HG02642 (cell line): Measurements from ENCODE around the gene CARM1.

Experiments used
- ATAC-seq: cut with Tn5 transposase; IDR thresholded peaks from one replicate; pipeline ENCODE4 v1.9.1; 2021; ENCODE audit warnings: mild to moderate bottlenecking; ENCODE audit not compliant: unreplicated experiment, poor library complexity

CARM1 gene

GRCh38 chr19:10896851-10897526 lies 25.6 kb downstream of the CARM1 start:
- no peak for ATAC-seq

GRCh38 chr19:10898633-10899032 lies 27.3 kb downstream of the CARM1 start:
- ATAC-seq, result no peak

GRCh38 chr19:10899151-10899653 lies 27.8 kb downstream of the CARM1 start:
- no peak for ATAC-seq

DNA sequence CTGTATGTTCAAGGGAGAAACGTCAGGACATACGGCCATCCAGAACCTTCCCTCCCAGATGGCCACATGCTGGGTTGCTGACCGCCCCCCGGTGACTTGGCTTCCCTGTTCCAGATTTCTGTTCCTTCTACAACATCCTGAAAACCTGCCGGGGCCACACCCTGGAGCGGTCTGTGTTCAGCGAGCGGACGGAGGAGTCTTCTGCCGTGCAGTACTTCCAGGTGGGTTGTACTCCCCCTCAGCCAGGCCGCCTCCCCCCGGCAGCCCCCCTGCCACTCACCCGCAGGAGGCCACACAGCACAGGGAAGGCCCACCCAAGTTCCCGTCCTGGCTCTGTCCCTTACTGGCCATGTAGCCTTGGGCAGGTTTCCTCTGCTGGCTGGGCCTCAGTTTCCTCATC lies 36.6 kb downstream of the CARM1 start:
- ATAC-seq, result no peak

- no peak for ATAC-seq
Observed at GRCh38 chr19:10908380-10908960, 37.1 kb downstream of the CARM1 start.

- no peak for ATAC-seq
Observed at GRCh38 chr19:10911579-10912363, 40.4 kb downstream of the CARM1 start.

GRCh38 chr19:10912619-10913018 lies 41.3 kb downstream of the CARM1 start:
- ATAC-seq, result no peak

DNA sequence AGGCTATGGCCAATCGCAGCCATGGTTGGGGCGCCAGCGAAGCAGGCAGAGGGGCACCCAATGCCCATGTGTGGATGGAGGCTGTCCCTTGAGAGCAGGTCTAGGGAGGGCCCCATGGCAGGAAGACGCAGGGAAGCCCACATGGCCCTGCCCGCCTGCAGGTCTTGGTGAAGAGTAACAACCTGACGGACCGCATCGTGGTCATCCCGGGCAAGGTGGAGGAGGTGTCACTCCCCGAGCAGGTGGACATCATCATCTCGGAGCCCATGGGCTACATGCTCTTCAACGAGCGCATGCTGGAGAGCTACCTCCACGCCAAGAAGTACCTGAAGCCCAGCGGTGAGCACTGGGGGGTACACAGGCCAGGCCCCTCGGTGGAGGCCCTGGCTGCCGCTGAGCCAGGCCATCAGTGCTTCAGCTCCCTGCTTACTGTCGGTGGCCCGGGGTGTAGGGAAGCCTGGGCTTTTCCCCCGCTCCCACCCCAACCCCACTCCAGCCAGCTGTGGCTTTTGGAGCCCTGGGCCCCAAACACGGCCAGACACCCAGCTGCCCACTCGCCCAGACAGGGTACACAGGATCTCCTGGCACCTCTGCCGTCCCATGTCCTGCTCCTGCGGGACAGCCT lies 42.5 kb downstream of the CARM1 start:
- no peak for ATAC-seq

DNA sequence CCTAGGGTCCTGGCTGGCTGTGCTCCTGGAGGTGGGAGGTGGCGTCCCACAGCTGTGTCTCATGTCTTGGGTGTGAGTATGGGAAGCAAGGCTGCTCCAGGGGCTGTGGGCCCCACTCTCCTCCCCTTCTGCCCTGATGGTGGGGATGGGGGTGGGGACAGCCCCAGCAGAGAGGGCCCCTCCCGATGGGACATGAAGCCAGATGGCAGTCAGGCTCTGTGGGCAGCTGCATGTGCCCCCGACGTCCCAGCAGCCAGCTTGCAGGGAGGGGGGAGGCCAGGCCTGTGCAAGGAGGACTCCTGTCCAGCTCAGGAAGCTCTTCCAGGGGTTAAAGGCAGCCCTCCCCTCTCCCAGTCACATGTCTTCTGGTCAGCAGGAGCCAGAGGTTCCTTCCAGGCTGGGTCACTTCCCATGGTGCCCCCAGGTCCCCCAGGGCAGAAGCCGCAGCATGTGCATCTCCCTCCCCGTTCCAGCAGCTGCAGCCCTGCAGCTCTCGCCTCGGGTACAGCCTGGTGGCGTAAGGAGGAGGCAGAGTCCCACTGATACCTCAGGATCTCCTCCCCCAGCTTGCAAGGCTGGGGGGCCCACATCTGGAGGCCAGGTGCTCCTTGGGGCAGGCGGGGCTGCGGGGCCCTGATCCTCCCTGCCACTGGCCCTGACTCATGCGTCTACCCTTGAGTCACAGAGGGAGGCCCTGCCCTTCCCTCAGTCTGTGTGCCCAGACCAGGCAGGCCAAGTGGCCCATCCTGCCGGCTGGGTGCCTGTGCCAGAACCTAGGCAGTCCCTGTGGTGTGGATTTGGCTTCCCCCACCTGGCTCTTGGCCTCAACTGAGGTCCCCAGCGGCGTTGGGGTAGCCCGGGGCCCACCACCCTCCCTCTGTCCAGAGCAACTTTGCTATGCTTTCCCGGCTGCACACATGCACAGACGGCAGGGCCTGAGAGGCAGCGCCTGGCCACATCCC lies 44.1 kb downstream of the CARM1 start:
- ATAC-seq, result no peak

DNA sequence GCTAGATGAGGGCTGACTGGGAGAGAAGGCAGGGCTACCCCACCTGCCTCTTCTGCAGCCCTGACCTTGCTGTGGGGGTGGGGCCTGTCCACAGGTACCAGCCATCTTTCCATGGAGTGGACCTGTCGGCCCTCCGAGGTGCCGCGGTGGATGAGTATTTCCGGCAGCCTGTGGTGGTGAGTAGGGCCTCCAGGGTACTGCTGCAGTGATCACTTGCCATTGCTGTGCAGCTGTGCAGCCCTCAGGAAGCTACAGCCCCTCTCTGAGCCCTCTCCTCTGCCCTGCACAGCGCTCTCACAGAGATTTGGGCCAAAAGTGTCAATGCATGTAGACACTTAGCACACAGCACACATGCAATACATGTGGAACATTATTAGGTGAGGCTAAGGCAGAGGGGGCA lies 45.2 kb downstream of the CARM1 start:
- ATAC-seq, result no peak

GRCh38 chr19:10918359-10918758 lies 47.0 kb downstream of the CARM1 start:
- ATAC-seq, result no peak

- no peak for ATAC-seq
Observed at GRCh38 chr19:10919352-10920287, 48.3 kb downstream of the CARM1 start.

- no peak for ATAC-seq
Observed at GRCh38 chr19:10920288-10920655, 48.9 kb downstream of the CARM1 start.

DNA sequence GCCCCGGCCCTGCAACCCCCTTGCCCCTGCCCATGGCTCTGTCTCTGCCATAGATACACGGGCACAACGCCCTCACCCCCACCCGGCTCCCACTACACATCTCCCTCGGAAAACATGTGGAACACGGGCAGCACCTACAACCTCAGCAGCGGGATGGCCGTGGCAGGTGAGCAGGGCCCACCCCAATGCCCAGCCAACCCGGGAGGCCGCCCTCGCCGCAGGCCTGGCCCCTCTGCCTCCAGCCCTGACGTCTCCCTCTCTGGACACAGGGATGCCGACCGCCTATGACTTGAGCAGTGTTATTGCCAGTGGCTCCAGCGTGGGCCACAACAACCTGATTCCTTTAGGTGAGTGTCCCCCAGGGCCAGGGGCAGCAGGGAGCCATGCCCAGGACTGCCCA lies 49.4 kb downstream of the CARM1 start:
- no peak for ATAC-seq

- no peak for ATAC-seq
Observed at GRCh38 chr19:10921199-10921909, 50.0 kb downstream of the CARM1 start.

- ATAC-seq, result no peak
Observed at GRCh38 chr19:10921910-10922637, 50.7 kb downstream of the CARM1 start.

GRCh38 chr19:10922638-10923014 lies 51.3 kb downstream of the CARM1 start:
- no peak for ATAC-seq
